IPS DF 19.7 (cell line): ENCODE results near the gene ABCG1.

ENCODE experiments used
- DNase-seq: peaks from one replicate; pipeline ENCODE4 v3.0.0-alpha.2; 2013; ENCODE audit warnings: low read depth, low spot score

The ABCG1 gene

GRCh38 chr21:42214081-42214750, 4.7 kb upstream of the ABCG1 start:
- DNase-seq = no peak

DNA sequence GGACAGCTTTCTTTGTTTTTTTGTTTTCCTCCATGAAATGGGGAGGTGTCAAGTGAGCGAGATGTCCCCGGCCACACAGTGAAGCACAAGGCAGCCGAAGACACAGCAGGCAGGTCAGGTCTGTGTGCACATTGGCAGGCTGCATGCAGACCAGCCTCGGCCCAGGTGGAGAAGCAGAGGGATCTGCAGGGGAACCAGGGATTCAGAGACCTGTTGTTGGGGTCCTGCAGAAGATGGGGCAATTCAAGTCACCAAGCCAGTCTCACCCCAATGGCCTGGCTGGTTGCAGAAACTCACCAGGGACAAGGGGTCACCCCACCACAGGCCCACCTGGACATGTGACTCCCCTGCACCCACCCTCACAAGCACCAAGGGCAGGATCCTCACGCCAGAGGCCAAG, 4.0 kb upstream of the ABCG1 start:
- no peak for DNase-seq

GRCh38 chr21:42215942-42216725, 2.8 kb upstream of the ABCG1 start:
- no peak for DNase-seq

- DNase-seq = no peak
Measured at GRCh38 chr21:42216726-42217572, 2.0 kb upstream of the ABCG1 start.

DNA sequence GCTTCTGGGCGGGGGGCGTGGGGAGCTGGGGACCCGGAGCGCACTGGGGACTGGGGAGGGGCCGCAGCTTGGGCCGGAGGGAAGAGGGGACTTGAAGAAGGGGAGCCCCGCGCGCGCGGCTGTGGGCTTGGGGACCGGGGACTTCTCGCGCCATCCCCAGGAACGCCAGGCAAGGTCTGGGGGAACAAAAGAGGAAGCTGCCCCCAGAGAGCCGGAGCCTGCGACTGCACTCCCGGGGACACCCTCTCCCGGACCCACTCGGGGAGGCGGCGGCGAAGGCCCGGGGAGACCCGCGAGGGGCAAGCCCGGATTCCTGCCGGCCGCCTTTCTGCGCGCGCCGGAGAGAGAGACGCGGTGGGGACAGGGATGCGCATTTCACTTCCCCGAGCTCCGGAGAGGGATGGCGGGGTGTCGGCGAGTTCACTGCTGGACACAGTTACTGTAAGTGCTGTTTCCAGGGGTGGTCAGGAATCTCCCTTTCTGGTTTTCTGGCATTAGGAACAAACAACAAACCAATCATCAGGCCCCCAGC, 732 bp downstream of the ABCG1 start:
- no peak for DNase-seq

- DNase-seq = no peak
Measured at GRCh38 chr21:42220138-42220701, 1.3 kb downstream of the ABCG1 start.

DNA sequence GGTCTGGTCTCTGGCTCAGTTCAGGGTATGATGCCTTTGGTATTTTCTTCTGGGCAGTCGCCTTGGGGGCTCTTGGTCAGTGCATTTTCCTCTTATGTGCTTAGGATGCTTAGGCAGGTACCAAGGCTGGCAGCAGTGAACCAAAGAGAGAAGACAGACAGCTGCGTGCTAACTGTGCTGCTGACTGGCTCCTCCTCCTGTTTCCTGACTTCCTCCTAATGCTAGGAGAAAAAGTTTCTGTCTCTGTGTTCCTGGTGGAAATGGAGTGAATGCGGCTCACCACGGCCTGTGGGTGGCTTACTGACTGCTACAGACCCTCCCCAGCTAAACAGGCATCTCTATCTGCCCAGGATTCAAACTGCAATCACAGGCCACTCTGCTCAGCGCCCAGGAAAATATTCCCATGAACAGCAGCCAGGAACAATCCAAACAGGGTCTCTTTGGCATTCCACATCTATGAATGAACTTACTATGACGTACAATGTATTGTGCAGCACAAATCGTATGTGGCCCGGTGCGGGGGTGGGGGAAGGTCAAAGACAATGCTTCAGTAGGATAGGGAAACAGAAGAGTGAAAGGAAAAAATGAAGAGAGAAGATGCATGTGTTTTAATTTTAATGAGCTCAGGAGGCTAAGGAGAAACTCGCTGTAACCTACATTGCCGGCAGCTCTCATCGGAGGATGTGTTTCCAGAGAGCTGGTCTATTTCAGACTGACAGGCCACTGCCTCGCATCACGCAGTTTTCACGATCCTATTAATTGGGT, 2.8 kb downstream of the ABCG1 start:
- DNase-seq = no peak

GRCh38 chr21:42222386-42222785, 3.4 kb downstream of the ABCG1 start:
- DNase-seq = no peak

- no peak for DNase-seq
Measured at GRCh38 chr21:42222821-42223390, 4.0 kb downstream of the ABCG1 start.

DNA sequence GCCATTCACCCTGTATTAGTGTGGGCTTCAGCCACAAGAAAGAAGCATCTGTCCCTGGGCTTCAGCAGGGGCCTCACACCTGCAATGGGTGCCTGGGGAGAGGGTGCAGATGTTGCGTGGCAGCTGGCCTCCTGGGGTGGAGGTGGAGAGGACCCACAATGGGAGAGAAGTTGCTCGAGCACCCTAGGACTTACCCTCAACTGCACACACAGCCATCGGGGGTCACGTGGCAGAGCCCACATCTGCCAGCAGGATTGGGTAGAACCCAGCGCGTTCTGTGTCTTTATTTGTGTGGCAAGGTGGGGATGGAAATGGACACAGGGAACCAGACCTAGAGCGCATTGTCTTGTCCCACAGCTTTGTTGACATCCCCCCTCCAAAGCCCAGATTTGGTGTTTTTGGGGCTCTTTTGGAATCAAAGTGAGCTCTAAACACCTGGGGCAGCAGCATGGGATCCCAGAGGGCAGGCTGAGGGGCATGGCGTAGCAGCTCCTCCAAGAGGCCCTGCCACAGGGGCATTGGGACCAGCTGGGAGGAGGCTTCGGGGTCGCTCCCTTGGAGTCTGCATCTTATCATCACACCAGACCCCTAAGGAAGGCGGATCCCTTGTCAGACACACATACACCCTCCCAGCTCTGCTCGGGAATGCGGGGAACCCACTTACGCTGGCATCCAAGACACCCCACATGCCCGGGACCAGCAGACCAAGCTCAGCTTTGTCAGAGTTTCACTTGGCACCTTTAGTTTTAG, 5.1 kb downstream of the ABCG1 start:
- no peak for DNase-seq

DNA sequence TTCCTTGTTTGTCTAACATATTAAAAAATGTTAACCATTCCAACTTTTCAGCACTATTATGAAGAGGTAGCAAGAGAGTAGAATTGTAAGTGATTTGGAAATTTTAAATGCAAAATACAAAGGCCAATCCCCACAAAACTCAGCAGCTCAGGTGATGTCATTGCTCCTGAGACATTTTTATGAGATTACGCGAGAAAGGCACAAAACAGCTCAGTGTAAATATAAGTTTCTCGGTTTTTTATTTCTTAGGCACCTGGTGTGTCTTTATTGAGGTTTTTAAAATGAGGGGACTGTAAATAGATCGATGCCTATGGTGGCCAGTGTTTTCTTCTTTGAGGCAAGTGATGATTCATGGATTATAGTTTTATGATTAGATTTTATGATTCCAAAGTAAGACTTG, 6.1 kb downstream of the ABCG1 start:
- no peak for DNase-seq

DNA sequence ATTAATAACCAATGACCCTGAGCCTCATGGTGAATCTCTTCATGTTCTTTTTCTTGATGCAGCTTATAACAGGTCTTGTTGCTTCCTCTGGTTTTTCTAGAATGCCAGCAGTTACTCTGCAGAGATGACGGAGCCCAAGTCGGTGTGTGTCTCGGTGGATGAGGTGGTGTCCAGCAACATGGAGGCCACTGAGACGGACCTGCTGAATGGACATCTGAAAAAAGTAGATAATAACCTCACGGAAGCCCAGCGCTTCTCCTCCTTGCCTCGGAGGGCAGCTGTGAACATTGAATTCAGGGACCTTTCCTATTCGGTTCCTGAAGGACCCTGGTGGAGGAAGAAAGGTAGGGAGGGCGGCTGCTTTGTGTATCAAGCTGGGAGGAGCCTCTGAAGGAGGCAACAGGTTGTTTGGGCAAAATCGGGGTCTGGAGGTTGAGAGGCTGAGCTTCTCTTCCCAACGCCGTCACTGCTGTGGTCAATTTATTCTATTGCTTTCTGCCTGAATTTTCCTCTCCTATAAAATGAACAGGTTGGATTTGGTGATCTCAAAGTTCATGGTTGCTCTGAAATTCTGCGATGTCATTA, 6.7 kb downstream of the ABCG1 start:
- no peak for DNase-seq

- DNase-seq = no peak
Measured at GRCh38 chr21:42226626-42227025, 7.7 kb downstream of the ABCG1 start.

GRCh38 chr21:42227909-42228708, 9.2 kb downstream of the ABCG1 start:
- no peak for DNase-seq

DNA sequence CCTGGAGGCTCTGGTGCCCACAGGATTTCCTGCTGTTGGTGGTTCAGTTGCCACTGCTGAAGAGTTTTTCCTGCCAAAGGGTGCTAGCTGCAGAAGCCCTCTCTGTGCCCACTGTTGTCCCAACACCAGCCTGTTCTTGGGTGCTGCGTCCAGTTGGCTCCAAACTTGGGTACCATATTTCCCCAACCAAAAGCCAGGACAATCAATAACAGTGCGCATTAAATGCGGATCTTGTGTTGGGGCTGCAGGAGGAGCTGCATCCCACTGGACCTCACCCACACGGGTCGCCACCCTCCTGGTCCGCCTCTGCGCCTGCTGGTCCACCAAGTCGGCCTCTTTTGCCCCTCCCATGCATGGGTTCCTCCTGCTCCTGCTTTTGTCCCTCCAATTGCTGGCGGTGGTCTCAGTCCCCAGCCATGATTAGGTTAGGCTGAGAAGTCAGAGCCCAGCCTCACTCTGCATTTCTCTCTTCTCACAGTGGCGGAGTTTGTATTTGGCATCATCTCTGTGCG, 9.8 kb downstream of the ABCG1 start:
- DNase-seq = no peak

DNA sequence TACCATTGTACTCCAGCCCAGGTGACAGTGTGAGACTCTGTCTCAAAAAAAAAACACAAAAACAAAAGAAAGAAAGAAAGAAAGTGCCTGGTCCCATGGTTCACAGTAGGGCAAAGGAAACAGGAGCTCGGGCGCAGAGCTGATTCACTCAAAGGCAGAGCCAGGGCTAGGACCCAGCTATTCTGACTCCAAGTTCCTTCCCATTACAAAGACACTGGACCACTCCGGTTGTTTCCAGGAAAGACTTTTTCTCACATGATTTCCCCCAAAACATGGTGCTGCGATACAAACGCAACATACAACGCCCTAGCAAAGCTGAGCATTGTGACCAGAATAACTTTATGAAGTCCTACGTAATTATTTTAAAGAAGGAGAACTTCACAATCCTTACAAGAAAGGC, 10.7 kb downstream of the ABCG1 start:
- DNase-seq = no peak

GRCh38 chr21:42230178-42230577, 11.2 kb downstream of the ABCG1 start:
- no peak for DNase-seq

- no peak for DNase-seq
Measured at GRCh38 chr21:42230636-42231035, 11.7 kb downstream of the ABCG1 start.

DNA sequence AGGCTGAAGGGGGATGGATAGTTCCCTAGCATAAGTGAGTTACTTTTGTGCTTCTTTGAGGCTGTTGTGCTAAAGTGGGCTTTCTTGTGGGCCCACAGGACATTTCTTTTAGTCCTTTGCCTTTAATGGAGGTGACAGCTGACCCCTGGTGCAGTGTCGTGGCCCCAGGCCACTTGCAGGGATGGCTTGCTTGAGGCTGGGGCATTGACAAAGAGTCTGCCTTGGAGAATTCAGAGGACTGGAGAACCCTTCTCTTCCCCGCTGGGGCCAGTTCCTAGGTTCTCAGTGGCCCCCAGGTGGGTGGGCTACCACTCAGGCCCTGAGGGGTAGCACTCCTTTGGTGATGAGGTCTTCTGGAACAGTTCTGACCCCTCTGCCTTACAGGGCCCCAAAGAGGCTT, 12.8 kb downstream of the ABCG1 start:
- no peak for DNase-seq
